Measurements from ENCODE around the gene WT1. TPM values are rescaled to one million over a fixed set of nuclear protein-coding genes. Genes with fewer than 3 reads are reported as not detected.

The WT1 gene
- total and polyA plus RNA-seq, 2 of the 4 experiments (the other 2 are of a cell fraction) = not detected

- no peak overlapping the region for H3K18ac ChIP-seq (ENCODE audit: low read depth, low read length)
- DNase-seq = no peak
- H2BK15ac ChIP-seq (ENCODE audit: low read depth, low read length) = no peak overlapping the region
- no peak overlapping the region for H4K5ac ChIP-seq (ENCODE audit: low read depth, low read length)
- H3K4me3 ChIP-seq (ENCODE audit: insufficient read depth, low read depth, low read length) = no peak overlapping the region
- H3K27ac ChIP-seq (ENCODE audit: insufficient read depth, low read length) = no peak overlapping the region
- BruUV-seq (replicated peaks) = no TSS peak
- H2BK20ac ChIP-seq (ENCODE audit: low read depth, low read length) = no peak overlapping the region
- intact Hi-C loops (cut with micrococcal nuclease) (no loop called here), dilution Hi-C loops (cut with HindIII; ENCODE audit: low sequenced_read_pairs, unreplicated experiment) (no loop called here), in situ Hi-C loops (cut with MboI; ENCODE audit: low sequenced_read_pairs) (no loop called here)
- H3K9ac ChIP-seq (ENCODE audit: low read depth, low read length) = no peak overlapping the region
- 80% methylated on average over 1 of the region's 5 CpGs; no CpG with 5 or more reads in 1 of the 2 experiments for WGBS, 2 experiments (ENCODE audit: extremely low coverage in 2 of 2, insufficient read length in 1 of 2)
- no peaks in the 10 kb centered on the region for H3K36me3 ChIP-seq (ENCODE audit: control insufficient read depth, insufficient read depth, low read length)
- H3K56ac ChIP-seq (ENCODE audit: extremely low read depth, insufficient read depth, low read length) = no peak overlapping the region
- no peak for TF ChIP-seq ELK1 (IDR thresholded peaks at IDR 0.05; ENCODE audit: borderline replicate concordance, low read depth, low read length)
- TF ChIP-seq RFX5 (IDR thresholded peaks at IDR 0.05; ENCODE audit: low read depth, low read length) = no peak
- no peak for TF ChIP-seq MAFK (IDR thresholded peaks at IDR 0.05; ENCODE audit: low read depth, low read length)
- TF ChIP-seq MAZ (IDR thresholded peaks at IDR 0.05; ENCODE audit: borderline replicate concordance, low read depth, low read length) = no peak
- no peak for TF ChIP-seq CHD1 (IDR thresholded peaks at IDR 0.05; ENCODE audit: low read depth, low read length)
- no peak for TF ChIP-seq USF2 (IDR thresholded peaks at IDR 0.05; ENCODE audit: low read depth, low read length)
- no peak for TF ChIP-seq MXI1 (IDR thresholded peaks at IDR 0.05; ENCODE audit: borderline replicate concordance, low read depth, low read length)
- TF ChIP-seq RCOR1 (IDR thresholded peaks at IDR 0.05; ENCODE audit: insufficient replicate concordance, low read length) = no peak
- TF ChIP-seq NFE2L2 (IDR thresholded peaks at IDR 0.05; ENCODE audit: low read depth, low read length) = no peak
- TF ChIP-seq CTCF (conservative IDR thresholded peaks at IDR 0.05; ENCODE audit: low read depth, low read length) = no peak
- no peak for TF ChIP-seq FOS (IDR thresholded peaks at IDR 0.05; ENCODE audit: low read depth, low read length)
- no peak for TF ChIP-seq BHLHE40 (IDR thresholded peaks at IDR 0.05; ENCODE audit: low read depth, low read length)
- TF ChIP-seq SMC3 (IDR thresholded peaks at IDR 0.05; ENCODE audit: low read depth, low read length) = no peak
- no peak for TF ChIP-seq CEBPB (IDR thresholded peaks at IDR 0.05; ENCODE audit: low read depth, low read length)
- TF ChIP-seq RAD21 (IDR thresholded peaks at IDR 0.05; ENCODE audit: low read length) = no peak
- no peak for TF ChIP-seq POLR2A (IDR thresholded peaks at IDR 0.05; ENCODE audit: low read depth, low read length)
- H3K4ac ChIP-seq (ENCODE audit: low read depth, low read length) = no peak overlapping the region
- H2AK9ac ChIP-seq (replicated peaks; ENCODE audit: low read depth, low read length, poor library complexity) = no peak overlapping the region
- H4K20me1 ChIP-seq (ENCODE audit: insufficient read depth, low read length) = no peaks in the 10 kb centered on the region
- H2BK5ac ChIP-seq (ENCODE audit: low read depth, low read length, poor library complexity, severe bottlenecking) = no peak overlapping the region
- H3K4me1 ChIP-seq (ENCODE audit: control insufficient read depth, insufficient read depth, low read length) = no peaks in the 10 kb centered on the region
- no peak overlapping the region for H4K91ac ChIP-seq (ENCODE audit: insufficient read depth, low read depth, low read length)
- ATAC-seq (ENCODE audit: low read depth) = no peak
- H3K9me1 ChIP-seq (ENCODE audit: insufficient read depth, low read length) = no peaks in the 10 kb centered on the region
- H2BK120ac ChIP-seq (ENCODE audit: low read depth, low read length) = no peak overlapping the region
- ChIA-PET POLR2A (ENCODE audit: unreplicated experiment) (no interaction called here), CTCF (no interaction called here)
- H3K23ac ChIP-seq (ENCODE audit: low read depth, low read length) = no peak overlapping the region
- no peaks in the 10 kb centered on the region for H3K79me1 ChIP-seq (ENCODE audit: low read depth in 1 of 2, low read length in 2 of 2)
- H2AFZ ChIP-seq (replicated peaks; ENCODE audit: low read length, poor library complexity) = no peak overlapping the region
- H3K9me3 ChIP-seq (ENCODE audit: control insufficient read depth, insufficient read depth, low read length) = no peaks in the 10 kb centered on the region
- peaks cover under 1% of the 10 kb centered on the region; the same call in 1 of the 2 replicates for H3K27me3 ChIP-seq (ENCODE audit: control insufficient read depth, insufficient read depth, low read length)
- no peak overlapping the region for H4K8ac ChIP-seq (ENCODE audit: low read depth in 2 of 2, low read length in 2 of 2)
- H3K4me2 ChIP-seq (ENCODE audit: low read depth, low read length) = no peak overlapping the region
- H2AK5ac ChIP-seq (ENCODE audit: low read depth, low read length) = no peak overlapping the region
- H3K14ac ChIP-seq (replicated peaks; ENCODE audit: low read depth, low read length) = no peak overlapping the region
Observed at GRCh38 chr11:32473282-32473909, 38.1 kb upstream of the WT1 start.
